Measurements from ENCODE around the gene CCDC182. TPM values are rescaled to one million over a fixed set of nuclear protein-coding genes. Genes with fewer than 3 reads are reported as not detected.

Gene CCDC182
- total and polyA plus RNA-seq, 4 experiments from 2014 or later = not detected

DNA sequence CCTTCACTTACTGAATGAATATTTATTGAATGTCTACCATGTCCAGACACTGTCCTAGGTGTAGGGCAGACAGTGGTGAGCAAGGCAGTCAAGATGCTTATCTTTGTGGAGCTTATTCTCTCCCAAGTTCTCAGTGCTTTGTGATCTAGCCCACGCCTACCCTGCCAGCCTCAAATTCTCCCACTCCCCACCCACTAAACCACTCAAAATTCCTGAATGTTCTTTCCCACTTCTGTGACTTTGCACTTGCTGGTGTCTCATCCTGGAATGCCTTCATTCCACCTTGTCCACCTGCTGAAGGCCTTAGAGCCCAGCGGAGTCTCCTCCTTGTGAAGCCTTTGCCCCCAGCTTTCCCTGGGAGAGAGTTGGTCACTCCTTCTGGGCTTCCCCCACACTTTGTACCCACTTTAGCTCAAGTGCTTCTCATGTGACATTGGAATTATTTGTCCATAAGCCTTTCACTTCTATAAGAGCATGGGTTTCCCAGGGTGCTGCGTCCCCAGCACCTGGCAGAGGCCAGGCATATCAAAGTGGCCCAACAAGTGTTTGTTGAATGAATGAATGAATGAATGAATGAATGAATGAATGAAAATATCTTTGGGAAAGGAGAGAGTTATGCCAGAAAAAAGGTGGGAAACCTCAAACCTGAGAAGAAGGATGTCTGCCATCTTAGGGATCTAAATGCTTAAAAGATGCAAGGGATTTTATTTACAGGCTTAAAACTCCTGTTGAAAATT, 23.0 kb downstream of the CCDC182 start:
- no peaks in the 10 kb centered on the region for H3K9me3 Mint-ChIP-seq
- H3K27me3 Mint-ChIP-seq = peaks cover 3 to 7% of the 10 kb centered on the region in 2 donors
- intact Hi-C loops (cut with micrococcal nuclease) = no loop called here
- no peak for DNase-seq
- CTCF ChIA-PET (ENCODE audit: partially characterized antibody) = no interaction called here
- POLR2A ChIA-PET (ENCODE audit: partially characterized antibody) = no interaction called here
- H3K27ac ChIP-seq (ENCODE audit: low read depth, low read length) = no peak overlapping the region
- H3K4me1 Mint-ChIP-seq = no peaks in the 10 kb centered on the region
- H3K4me1 ChIP-seq (ENCODE audit: insufficient read depth, low read length) = no peaks in the 10 kb centered on the region
- H3K4me3 ChIP-seq (ENCODE audit: low read length in 2 of 2) = no peak overlapping the region
- no peaks in the 10 kb centered on the region for H3K36me3 Mint-ChIP-seq
- H3K27ac Mint-ChIP-seq = no peak overlapping the region
- no peaks in the 10 kb centered on the region for H3K27me3 ChIP-seq (ENCODE audit: insufficient read depth, low read length)
- no peak overlapping the region for H3K4me3 Mint-ChIP-seq
- no peaks in the 10 kb centered on the region for H3K9me3 ChIP-seq (ENCODE audit: control insufficient read depth in 1 of 2, low read length in 2 of 2)
- H3K36me3 ChIP-seq (ENCODE audit: insufficient read depth, low read length) = no peaks in the 10 kb centered on the region

DNA sequence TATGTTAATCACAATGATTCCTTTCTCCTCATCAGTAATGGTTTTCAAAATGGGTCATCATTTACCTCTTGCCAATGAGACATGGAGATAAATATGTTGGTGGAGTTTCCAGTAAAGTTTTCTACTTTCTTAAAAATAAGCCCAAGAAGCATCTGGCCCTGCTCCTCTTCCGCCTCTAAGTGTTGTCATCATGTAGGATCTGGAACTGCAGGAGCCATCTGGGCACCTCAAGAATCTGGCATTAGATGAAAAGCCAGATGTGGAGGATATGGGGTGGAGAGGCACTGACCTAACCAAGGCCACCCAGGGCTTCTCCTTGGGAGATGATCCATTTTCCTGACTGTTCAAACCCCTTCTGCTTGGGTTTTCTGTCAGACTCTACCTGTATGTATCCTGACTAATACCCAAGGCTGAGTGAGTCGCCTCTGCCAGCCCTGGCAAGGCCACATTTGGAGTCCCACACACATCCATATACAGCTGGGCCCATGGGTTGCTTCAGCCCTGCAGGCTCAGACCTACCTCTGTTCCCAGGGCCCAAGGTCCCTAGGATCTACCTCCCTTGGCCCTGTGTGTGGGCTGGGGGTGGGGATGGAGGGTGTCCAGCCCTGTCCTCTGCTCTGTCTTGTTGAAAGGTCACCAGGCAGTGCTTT, 24.6 kb downstream of the CCDC182 start:
- no peak for DNase-seq
- intact Hi-C loops (cut with micrococcal nuclease) = no loop called here
- Histone ChIP-seq H3K27ac (ENCODE audit: low read depth, low read length) (no peak overlapping the region), H3K4me3 (ENCODE audit: low read length in 2 of 2) (no peak overlapping the region), H3K4me1 (ENCODE audit: insufficient read depth, low read length) (no peaks in the 10 kb centered on the region), H3K27me3 (ENCODE audit: insufficient read depth, low read length) (no peaks in the 10 kb centered on the region), H3K36me3 (ENCODE audit: insufficient read depth, low read length) (no peaks in the 10 kb centered on the region), H3K9me3 (ENCODE audit: control insufficient read depth in 1 of 2, low read length in 2 of 2) (no peaks in the 10 kb centered on the region)
- ChIA-PET CTCF (ENCODE audit: partially characterized antibody) (no interaction called here), POLR2A (ENCODE audit: partially characterized antibody) (no interaction called here)
- Mint-ChIP-seq H3K36me3 (no peaks in the 10 kb centered on the region), H3K27me3 (peaks cover 9 to 16% of the 10 kb centered on the region in 2 donors), H3K9me3 (no peaks in the 10 kb centered on the region), H3K4me3 (no peak overlapping the region), H3K27ac (no peak overlapping the region), H3K4me1 (no peaks in the 10 kb centered on the region)

DNA sequence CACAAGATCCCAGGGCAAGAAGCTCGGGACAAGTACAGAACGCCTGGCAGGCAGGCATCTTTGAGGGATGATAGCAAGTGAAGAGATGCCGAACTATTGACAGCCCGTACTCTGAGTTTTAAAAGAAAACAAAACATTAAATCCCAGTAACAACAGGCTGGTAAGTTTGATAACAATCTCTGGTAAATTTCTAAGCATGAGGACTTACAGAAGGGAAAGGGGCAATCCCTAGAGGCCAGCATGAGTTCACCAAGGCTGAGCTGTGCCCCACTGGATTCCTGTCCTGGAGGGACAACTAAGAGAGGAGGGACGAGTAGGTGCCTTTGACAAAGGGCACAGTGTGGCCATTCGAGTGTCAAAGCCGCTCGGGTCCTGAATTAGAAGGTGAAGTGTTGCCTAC, 26.2 kb downstream of the CCDC182 start:
- Histone ChIP-seq H3K27me3 (ENCODE audit: insufficient read depth, low read length) (no peaks in the 10 kb centered on the region), H3K4me3 (ENCODE audit: low read length in 2 of 2) (no peak overlapping the region), H3K36me3 (ENCODE audit: insufficient read depth, low read length) (no peaks in the 10 kb centered on the region), H3K4me1 (ENCODE audit: insufficient read depth, low read length) (no peaks in the 10 kb centered on the region), H3K9me3 (ENCODE audit: control insufficient read depth in 1 of 2, low read length in 2 of 2) (no peaks in the 10 kb centered on the region), H3K27ac (ENCODE audit: low read depth, low read length) (no peak overlapping the region)
- Mint-ChIP-seq H3K9me3 (no peaks in the 10 kb centered on the region), H3K36me3 (no peaks in the 10 kb centered on the region), H3K27me3 (peaks cover 14 to 20% of the 10 kb centered on the region in 2 donors), H3K4me1 (no peaks in the 10 kb centered on the region), H3K4me3 (no peak overlapping the region), H3K27ac (no peak overlapping the region)
- DNase-seq = no peak
- ChIA-PET POLR2A (ENCODE audit: partially characterized antibody) (no interaction called here), CTCF (ENCODE audit: partially characterized antibody) (no interaction called here)
- intact Hi-C loops (cut with micrococcal nuclease) = no loop called here

DNA sequence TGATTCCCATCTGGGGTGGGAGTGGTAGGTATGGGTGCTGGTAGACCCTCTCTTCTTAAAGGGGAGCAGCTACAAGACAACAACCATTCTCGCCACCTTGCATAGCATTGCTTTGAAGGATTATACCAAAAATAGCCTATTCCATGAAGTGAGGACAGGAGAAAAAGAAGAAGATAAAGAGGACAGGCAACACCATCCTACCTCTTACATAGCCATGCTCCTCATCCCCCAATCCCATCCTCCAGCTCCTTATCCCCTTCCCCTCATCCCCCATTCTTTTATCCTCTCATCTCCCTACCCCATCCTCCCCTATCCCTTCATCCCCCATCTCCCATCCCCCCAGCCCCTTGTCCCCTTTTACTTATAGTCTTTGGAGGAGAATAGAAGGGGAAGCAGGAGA, 29.1 kb downstream of the CCDC182 start:
- Mint-ChIP-seq H3K9me3 (no peaks in the 10 kb centered on the region), H3K27me3 (peaks cover 15 to 32% of the 10 kb centered on the region in 2 donors), H3K36me3 (no peaks in the 10 kb centered on the region), H3K4me3 (no peak overlapping the region), H3K27ac (no peak overlapping the region), H3K4me1 (no peaks in the 10 kb centered on the region)
- no peaks in the 10 kb centered on the region for H3K4me1 ChIP-seq (ENCODE audit: insufficient read depth, low read length)
- ChIA-PET POLR2A (ENCODE audit: partially characterized antibody) (no interaction called here), CTCF (ENCODE audit: partially characterized antibody) (no interaction called here)
- H3K27me3 ChIP-seq (ENCODE audit: insufficient read depth, low read length) = no peaks in the 10 kb centered on the region
- no peak for DNase-seq
- no peak overlapping the region for H3K4me3 ChIP-seq (ENCODE audit: low read length in 2 of 2)
- no peaks in the 10 kb centered on the region for H3K36me3 ChIP-seq (ENCODE audit: insufficient read depth, low read length)
- intact Hi-C loops (cut with micrococcal nuclease) = no loop called here
- H3K9me3 ChIP-seq (ENCODE audit: control insufficient read depth in 1 of 2, low read length in 2 of 2) = no peaks in the 10 kb centered on the region
- no peak overlapping the region for H3K27ac ChIP-seq (ENCODE audit: low read depth, low read length)

- ChIA-PET POLR2A (ENCODE audit: partially characterized antibody) (no interaction called here), CTCF (ENCODE audit: partially characterized antibody) (interaction anchor here (1.2 kb wide), 1 partner anchor 9 kb away, joined by 3 read pairs; no protein-coding TSS in a partner anchor)
- H3K27ac Mint-ChIP-seq = no peak overlapping the region
- Histone ChIP-seq H3K27me3 (ENCODE audit: insufficient read depth, low read length) (no peaks in the 10 kb centered on the region), H3K27ac (ENCODE audit: low read depth, low read length) (no peak overlapping the region), H3K4me3 (ENCODE audit: low read length in 2 of 2) (no peak overlapping the region), H3K9me3 (ENCODE audit: control insufficient read depth in 1 of 2, low read length in 2 of 2) (no peaks in the 10 kb centered on the region), H3K36me3 (ENCODE audit: insufficient read depth, low read length) (no peaks in the 10 kb centered on the region), H3K4me1 (ENCODE audit: insufficient read depth, low read length) (no peaks in the 10 kb centered on the region)
- H3K9me3 Mint-ChIP-seq = peaks cover 0 to 3% (median 0%) of the 10 kb centered on the region in 8 donors
- H3K36me3 Mint-ChIP-seq = no peaks in the 10 kb centered on the region
- no peaks in the 10 kb centered on the region for H3K4me1 Mint-ChIP-seq
- H3K4me3 Mint-ChIP-seq = no peak overlapping the region
- intact Hi-C loops (cut with micrococcal nuclease) = no loop called here
- DNase-seq = no peak
- peaks cover 15 to 33% of the 10 kb centered on the region in 2 donors for H3K27me3 Mint-ChIP-seq
Observed at GRCh38 chr17:57714665-57715180, 30.4 kb downstream of the CCDC182 start.

DNA sequence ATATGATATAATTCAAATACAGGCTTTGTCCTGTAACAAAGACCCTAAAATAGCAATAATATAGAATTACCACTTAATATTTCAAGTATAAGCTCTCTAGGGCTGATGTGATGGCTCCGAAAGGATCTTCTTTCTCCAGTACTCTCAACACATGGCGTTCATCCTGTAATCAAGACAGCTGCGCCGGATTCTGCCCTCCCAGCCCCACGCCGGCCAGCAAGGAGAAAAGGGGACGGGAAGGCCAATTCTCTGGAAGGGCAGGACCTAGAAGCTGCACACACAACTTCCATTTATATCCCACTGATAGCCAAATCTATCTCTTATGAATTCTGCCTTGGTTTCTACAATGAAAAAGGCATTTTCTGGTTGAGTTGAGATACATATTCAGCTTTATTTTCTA, 32.0 kb downstream of the CCDC182 start:
- ChIA-PET CTCF (ENCODE audit: partially characterized antibody) (no interaction called here), POLR2A (ENCODE audit: partially characterized antibody) (no interaction called here)
- no peaks in the 10 kb centered on the region for H3K9me3 ChIP-seq (ENCODE audit: control insufficient read depth in 1 of 2, low read length in 2 of 2)
- no peak overlapping the region for H3K4me3 ChIP-seq (ENCODE audit: low read length in 2 of 2)
- no peaks in the 10 kb centered on the region for H3K4me1 ChIP-seq (ENCODE audit: insufficient read depth, low read length)
- no peaks in the 10 kb centered on the region for H3K4me1 Mint-ChIP-seq
- peaks cover 0 to 3% (median 0%) of the 10 kb centered on the region in 8 donors for H3K9me3 Mint-ChIP-seq
- no peaks in the 10 kb centered on the region for H3K36me3 ChIP-seq (ENCODE audit: insufficient read depth, low read length)
- intact Hi-C loops (cut with micrococcal nuclease) = no loop called here
- no peak overlapping the region for H3K27ac ChIP-seq (ENCODE audit: low read depth, low read length)
- no peaks in the 10 kb centered on the region for H3K36me3 Mint-ChIP-seq
- no peaks in the 10 kb centered on the region for H3K27me3 ChIP-seq (ENCODE audit: insufficient read depth, low read length)
- no peak for DNase-seq
- peaks cover 13 to 33% of the 10 kb centered on the region in 2 donors for H3K27me3 Mint-ChIP-seq
- H3K4me3 Mint-ChIP-seq = no peak overlapping the region
- H3K27ac Mint-ChIP-seq = no peak overlapping the region

- ChIA-PET CTCF (ENCODE audit: partially characterized antibody) (interaction anchor here (1.1 kb wide), 1 partner anchor 9 kb away, joined by 3 read pairs; no protein-coding TSS in a partner anchor), POLR2A (ENCODE audit: partially characterized antibody) (no interaction called here)
- H3K27ac ChIP-seq (ENCODE audit: low read depth, low read length) = no peak overlapping the region
- no peaks in the 10 kb centered on the region for H3K36me3 ChIP-seq (ENCODE audit: insufficient read depth, low read length)
- H3K27me3 ChIP-seq (ENCODE audit: insufficient read depth, low read length) = no peaks in the 10 kb centered on the region
- Mint-ChIP-seq H3K9me3 (peaks cover 0 to 3% (median 0%) of the 10 kb centered on the region in 8 donors), H3K4me3 (no peak overlapping the region), H3K27me3 (peaks cover 0 to 9% of the 10 kb centered on the region in 2 donors), H3K36me3 (peaks cover 1 to 4% of the 10 kb centered on the region in 2 donors), H3K27ac (peak overlapping the region in 1 of 7 donors; percentile 40), H3K4me1 (no peaks in the 10 kb centered on the region)
- DNase-seq = no peak
- intact Hi-C loops (cut with micrococcal nuclease) = no loop called here
- no peaks in the 10 kb centered on the region for H3K9me3 ChIP-seq (ENCODE audit: control insufficient read depth in 1 of 2, low read length in 2 of 2)
- H3K4me1 ChIP-seq (ENCODE audit: insufficient read depth, low read length) = no peaks in the 10 kb centered on the region
- no peak overlapping the region for H3K4me3 ChIP-seq (ENCODE audit: low read length in 2 of 2)
Observed at GRCh38 chr17:57708410-57708809, 36.7 kb downstream of the CCDC182 start.
